ENCODE data around the gene TMEM123.
"Not testable (repeated sequence)": the region's sequence is repeated elsewhere in the genome, so short reads cannot be mapped to it uniquely, and the experiment has no call there.

TMEM123 gene

GRCh38 chr11:102395720-102396393, 56.7 kb downstream of the TMEM123 start:
- no peak for DNase-seq (ENCODE audit: low read depth)

DNA sequence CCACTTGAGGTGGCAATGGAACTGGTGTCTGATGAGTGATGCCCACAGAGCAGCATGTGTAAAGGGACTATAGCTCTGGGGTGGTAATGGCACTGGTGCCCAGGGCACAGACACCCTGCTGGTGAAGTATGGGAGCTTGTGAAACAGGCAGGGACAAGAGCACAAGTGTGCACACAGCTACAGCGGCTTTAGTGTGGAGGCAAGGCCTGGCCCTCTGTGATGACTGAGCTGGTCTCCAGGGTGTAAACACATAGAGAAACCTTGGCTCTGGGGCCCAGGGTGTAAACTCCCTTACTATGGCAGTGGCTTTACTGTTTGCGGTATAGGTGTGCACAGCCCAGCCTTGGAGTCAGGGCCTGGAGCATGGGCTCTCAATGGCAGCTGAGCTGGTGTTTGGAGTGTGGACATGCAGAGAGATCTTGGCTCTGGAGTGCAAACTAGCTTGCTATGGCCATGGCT, 59.3 kb downstream of the TMEM123 start:
- no peak for DNase-seq (ENCODE audit: low read depth)

GRCh38 chr11:102391549-102392237, 60.9 kb downstream of the TMEM123 start:
- DNase-seq (ENCODE audit: low read depth), result no peak

GRCh38 chr11:102390667-102391465, 61.7 kb downstream of the TMEM123 start:
- peak; percentile 25 for DNase-seq (ENCODE audit: low read depth)

GRCh38 chr11:102389253-102389652, 63.3 kb downstream of the TMEM123 start:
- DNase-seq (ENCODE audit: low read depth), result no peak

DNA sequence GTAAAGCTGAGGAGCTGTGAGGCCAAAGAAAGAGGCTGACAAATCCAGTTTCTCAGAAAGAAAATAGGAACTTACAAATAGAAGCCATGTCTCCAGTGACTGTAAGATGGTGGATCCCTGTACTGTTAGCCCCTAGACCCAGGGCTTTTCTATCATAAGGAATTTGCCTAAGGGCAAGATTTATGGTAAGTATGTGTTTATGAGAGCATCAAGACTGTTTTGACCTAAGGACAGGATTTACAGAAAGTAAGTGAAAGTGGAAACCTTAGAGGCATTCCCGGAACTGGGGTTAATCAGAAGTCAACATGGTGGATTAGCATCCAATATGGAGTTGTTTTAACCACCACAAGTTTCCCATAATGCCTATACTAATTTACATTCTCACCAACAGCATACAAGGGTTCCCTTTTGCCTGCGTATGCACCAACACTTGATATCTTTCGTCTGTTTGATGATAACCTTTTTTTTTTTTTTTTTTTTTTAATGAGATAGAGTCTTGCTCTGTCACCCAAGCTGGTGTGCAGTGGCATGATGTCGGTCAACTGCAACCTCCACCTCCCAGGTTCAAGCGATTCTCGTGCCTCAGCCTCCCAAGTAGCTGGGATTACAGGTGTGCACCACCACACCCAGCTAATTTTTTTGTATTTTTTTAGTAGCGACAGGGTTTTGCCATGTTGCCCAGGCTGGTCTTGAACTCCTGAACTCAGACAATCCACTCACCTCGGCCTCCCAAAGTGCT, 65.4 kb downstream of the TMEM123 start:
- DNase-seq (ENCODE audit: low read depth), result no peak

GRCh38 chr11:102386136-102386734, 66.3 kb downstream of the TMEM123 start:
- no peak for DNase-seq (ENCODE audit: low read depth)

GRCh38 chr11:102385085-102386007, 67.2 kb downstream of the TMEM123 start:
- DNase-seq (ENCODE audit: low read depth), result no peak

GRCh38 chr11:102384419-102385079, 68.0 kb downstream of the TMEM123 start:
- no peak for DNase-seq (ENCODE audit: low read depth)

- DNase-seq (ENCODE audit: low read depth), result no peak
Measured at GRCh38 chr11:102383839-102384238, 68.7 kb downstream of the TMEM123 start.

GRCh38 chr11:102382384-102382783, 70.2 kb downstream of the TMEM123 start:
- DNase-seq (ENCODE audit: low read depth), result no peak

DNA sequence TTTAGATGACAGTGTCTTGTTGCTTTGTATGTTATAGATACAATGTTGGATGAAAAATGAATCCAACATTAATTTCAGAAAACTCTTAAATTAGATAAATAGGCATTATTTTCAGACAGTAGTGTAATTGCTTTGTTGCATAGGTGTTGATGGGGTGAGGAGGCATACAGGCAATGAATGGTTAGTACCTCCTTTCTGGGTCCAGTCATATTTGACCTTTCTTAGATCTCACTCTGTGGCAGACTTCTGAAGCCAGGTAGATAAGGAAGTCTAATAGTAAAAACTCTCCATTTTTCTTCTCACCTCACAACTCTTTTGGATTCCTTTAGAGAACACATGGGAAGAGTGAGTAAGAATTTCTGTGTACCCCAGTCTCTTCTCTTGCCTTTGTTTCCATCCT, 73.7 kb downstream of the TMEM123 start:
- DNase-seq (ENCODE audit: low read depth), result no peak

DNA sequence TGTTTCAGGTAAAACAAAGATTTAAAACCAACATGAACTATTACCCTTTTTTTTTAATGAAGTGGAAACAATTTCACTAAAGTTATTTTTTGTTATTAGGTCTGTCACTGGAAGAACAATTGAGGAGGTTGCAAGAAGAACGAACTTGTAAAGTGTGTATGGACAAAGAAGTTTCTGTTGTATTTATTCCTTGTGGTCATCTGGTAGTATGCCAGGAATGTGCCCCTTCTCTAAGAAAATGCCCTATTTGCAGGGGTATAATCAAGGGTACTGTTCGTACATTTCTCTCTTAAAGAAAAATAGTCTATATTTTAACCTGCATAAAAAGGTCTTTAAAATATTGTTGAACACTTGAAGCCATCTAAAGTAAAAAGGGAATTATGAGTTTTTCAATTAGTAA, 74.7 kb downstream of the TMEM123 start:
- no peak for DNase-seq (ENCODE audit: low read depth)

DNA sequence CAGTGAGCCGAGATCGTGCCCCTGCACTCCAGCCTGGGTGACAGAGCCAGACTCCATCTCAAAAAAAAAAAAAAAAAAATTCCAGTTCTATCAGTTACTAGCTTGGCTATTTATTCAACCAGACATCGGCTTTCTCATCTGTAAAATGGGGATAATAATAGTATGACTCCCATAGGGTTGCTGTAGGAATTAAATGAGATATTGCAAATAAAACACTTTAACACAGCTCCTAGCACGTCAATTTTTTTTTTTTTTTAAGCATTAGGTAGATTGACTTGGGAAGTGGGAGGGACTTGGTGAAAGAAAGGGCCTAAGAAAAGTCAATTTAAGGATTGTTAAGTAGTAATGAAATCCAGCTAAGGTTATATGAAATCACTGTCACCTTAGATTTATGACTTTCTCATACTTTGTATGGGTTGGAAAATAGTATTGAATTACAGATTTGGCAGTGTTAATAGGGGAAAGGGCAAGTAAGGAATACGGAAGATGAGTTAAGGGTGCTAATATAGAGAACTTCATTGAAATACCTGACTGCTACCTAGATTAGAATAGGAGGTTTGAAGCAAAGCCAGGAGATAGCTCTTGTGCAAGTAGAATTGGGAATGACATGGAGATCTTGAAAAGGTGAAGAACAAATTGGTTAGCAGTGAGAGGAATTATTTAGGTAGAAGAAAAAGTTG, 76.7 kb downstream of the TMEM123 start:
- no peak for DNase-seq (ENCODE audit: low read depth)

- DNase-seq (ENCODE audit: low read depth), result not testable (repeated sequence)
Measured at GRCh38 chr11:102374633-102375424, 77.7 kb downstream of the TMEM123 start.

- DNase-seq (ENCODE audit: low read depth), result no peak
Measured at GRCh38 chr11:102368472-102368871, 84.1 kb downstream of the TMEM123 start.

- no peak for DNase-seq (ENCODE audit: low read depth)
Measured at GRCh38 chr11:102367364-102367763, 85.2 kb downstream of the TMEM123 start.

GRCh38 chr11:102364991-102365390, 87.6 kb downstream of the TMEM123 start:
- no peak for DNase-seq (ENCODE audit: low read depth)
